ENCODE results near the gene GRIP2.

GRIP2 gene

GRCh38 chr3:14505001-14505802, 34.9 kb downstream of the GRIP2 start:
- no peak for DNase-seq

GRCh38 chr3:14503706-14504065, 36.5 kb downstream of the GRIP2 start:
- DNase-seq = no peak

GRCh38 chr3:14503033-14503705, 37.0 kb downstream of the GRIP2 start:
- no peak for DNase-seq

GRCh38 chr3:14502472-14502871, 37.7 kb downstream of the GRIP2 start:
- DNase-seq = no peak

GRCh38 chr3:14497321-14497720, 42.8 kb downstream of the GRIP2 start:
- DNase-seq = no peak

GRCh38 chr3:14496351-14496750, 43.8 kb downstream of the GRIP2 start:
- DNase-seq = no peak

GRCh38 chr3:14494973-14495300, 45.2 kb downstream of the GRIP2 start:
- DNase-seq = no peak

- no peak for DNase-seq
These were observed 45.7 kb downstream of the GRIP2 start for GRCh38 chr3:14494279-14494972.

GRCh38 chr3:14492948-14493881, 46.9 kb downstream of the GRIP2 start:
- DNase-seq = no peak

GRCh38 chr3:14491396-14492190, 48.5 kb downstream of the GRIP2 start:
- DNase-seq = no peak

- DNase-seq = no peak
These were observed 49.3 kb downstream of the GRIP2 start for GRCh38 chr3:14490831-14491230.

- DNase-seq = no peak
These were observed 49.9 kb downstream of the GRIP2 start for GRCh38 chr3:14490255-14490654.

- no peak for DNase-seq
These were observed 50.5 kb downstream of the GRIP2 start for GRCh38 chr3:14489641-14490040.

- DNase-seq = no peak
These were observed 51.7 kb downstream of the GRIP2 start for GRCh38 chr3:14488286-14489041.

GRCh38 chr3:14487821-14488220, 52.3 kb downstream of the GRIP2 start:
- DNase-seq = no peak

- no peak for DNase-seq
These were observed 53.1 kb downstream of the GRIP2 start for GRCh38 chr3:14487086-14487485.

GRCh38 chr3:14486460-14486859, 53.7 kb downstream of the GRIP2 start:
- no peak for DNase-seq

- no peak for DNase-seq
These were observed 54.2 kb downstream of the GRIP2 start for GRCh38 chr3:14485981-14486380.

GRCh38 chr3:14484741-14485140, 55.4 kb downstream of the GRIP2 start:
- DNase-seq = no peak

GRCh38 chr3:14483286-14483685, 56.9 kb downstream of the GRIP2 start:
- DNase-seq = no peak

- DNase-seq = no peak
These were observed 57.8 kb downstream of the GRIP2 start for GRCh38 chr3:14482271-14482721.
